ENCODE results near the gene MFAP3L. TPM values are rescaled to one million over a fixed set of nuclear protein-coding genes. Genes with fewer than 3 reads are reported as not detected.

Gene MFAP3L
- polyA plus RNA-seq, 3 donors: 0.01 to 0.18 TPM; not detected in 1

DNA sequence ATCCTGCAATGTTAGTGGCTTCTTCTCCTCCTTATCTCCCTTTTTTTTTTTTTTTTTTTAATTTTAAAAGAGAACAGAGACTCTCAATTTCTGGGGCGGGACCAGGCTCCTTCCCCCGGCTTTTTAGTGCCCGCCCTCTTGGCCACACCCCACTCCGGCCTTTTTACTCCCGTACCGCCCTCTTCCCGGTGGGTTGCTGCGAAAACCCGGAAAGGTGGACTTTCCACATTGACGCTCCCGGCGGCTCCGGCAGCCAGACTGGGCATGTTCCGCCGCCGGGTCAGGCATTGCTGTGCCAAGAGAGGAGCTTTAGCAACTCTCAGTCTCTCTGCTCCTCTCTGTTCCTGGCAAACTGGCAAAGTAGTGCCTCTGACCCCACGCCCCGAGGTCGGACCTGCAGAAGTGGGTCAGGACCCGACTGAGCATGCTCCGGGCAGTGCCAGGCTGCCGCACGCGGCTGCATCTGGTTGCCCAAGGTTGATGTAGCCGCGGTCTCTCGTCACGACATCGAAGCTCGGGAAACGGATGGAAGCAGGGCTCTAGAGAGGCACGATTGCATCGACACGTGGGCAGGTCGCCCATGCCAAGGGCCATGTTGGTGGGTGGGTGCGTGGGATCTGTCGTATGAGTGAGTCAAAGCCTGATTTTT is 1.1 kb upstream of the MFAP3L start:
- Histone ChIP-seq H3K27ac (ENCODE audit: low read depth in 1 of 2, low read length in 2 of 2) (no peak overlapping the region), H3K4me2 (replicated peaks; ENCODE audit: extremely low read depth, low read length, poor library complexity, severe bottlenecking) (peak overlapping the region; percentile 97), H3K9ac (ENCODE audit: insufficient read depth, low read length, poor library complexity, severe bottlenecking) (peak overlapping the region; percentile 66), H3K27me3 (ENCODE audit: control insufficient read depth in 2 of 2, insufficient read depth in 2 of 2, low read length in 2 of 2) (peaks cover 58 to 71% of the 10 kb centered on the region in 2 donors), H3K79me2 (ENCODE audit: insufficient read depth, low read length) (no peaks in the 10 kb centered on the region), H2AFZ (ENCODE audit: insufficient read depth, low read depth, low read length, poor library complexity, severe bottlenecking) (peak overlapping the region; percentile 93), H3K9me3 (replicated peaks in 1 of 2; ENCODE audit: control insufficient read depth in 1 of 2, insufficient read depth in 1 of 2, low read length in 2 of 2) (peaks cover 10 to 26% of the 10 kb centered on the region in 2 donors), H3K36me3 (replicated peaks in 1 of 2; ENCODE audit: control insufficient read depth in 1 of 2, insufficient read depth in 2 of 2, low read length in 2 of 2) (no peaks in the 10 kb centered on the region), H4K20me1 (ENCODE audit: insufficient read depth, low read length) (no peaks in the 10 kb centered on the region), H3K4me3 (replicated peaks in 1 of 3; ENCODE audit: low read depth in 2 of 3, low read length in 3 of 3) (peak overlapping the region; percentile 80 to 95 (median 86)), H3K4me1 (ENCODE audit: control insufficient read depth in 1 of 2, insufficient read depth in 2 of 2, low read length in 2 of 2) (peaks cover 13 to 20% of the 10 kb centered on the region in 2 donors)
- peaks cover 9 to 12% of the 10 kb centered on the region in 2 donors for H3K36me3 Mint-ChIP-seq
- TF ChIP-seq, protein P1, sequence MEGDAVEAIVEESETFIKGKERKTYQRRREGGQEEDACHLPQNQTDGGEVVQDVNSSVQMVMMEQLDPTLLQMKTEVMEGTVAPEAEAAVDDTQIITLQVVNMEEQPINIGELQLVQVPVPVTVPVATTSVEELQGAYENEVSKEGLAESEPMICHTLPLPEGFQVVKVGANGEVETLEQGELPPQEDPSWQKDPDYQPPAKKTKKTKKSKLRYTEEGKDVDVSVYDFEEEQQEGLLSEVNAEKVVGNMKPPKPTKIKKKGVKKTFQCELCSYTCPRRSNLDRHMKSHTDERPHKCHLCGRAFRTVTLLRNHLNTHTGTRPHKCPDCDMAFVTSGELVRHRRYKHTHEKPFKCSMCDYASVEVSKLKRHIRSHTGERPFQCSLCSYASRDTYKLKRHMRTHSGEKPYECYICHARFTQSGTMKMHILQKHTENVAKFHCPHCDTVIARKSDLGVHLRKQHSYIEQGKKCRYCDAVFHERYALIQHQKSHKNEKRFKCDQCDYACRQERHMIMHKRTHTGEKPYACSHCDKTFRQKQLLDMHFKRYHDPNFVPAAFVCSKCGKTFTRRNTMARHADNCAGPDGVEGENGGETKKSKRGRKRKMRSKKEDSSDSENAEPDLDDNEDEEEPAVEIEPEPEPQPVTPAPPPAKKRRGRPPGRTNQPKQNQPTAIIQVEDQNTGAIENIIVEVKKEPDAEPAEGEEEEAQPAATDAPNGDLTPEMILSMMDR (IDR thresholded peaks at IDR 0.05): no peak
- peak; percentile 81 to 87 (median 84) for DNase-seq
- H3K9me3 Mint-ChIP-seq: peaks cover 9 to 29% (median 21%) of the 10 kb centered on the region in 7 donors
- 0% methylated on average over 26 of the region's 37 CpGs for WGBS (ENCODE audit: insufficient coverage)
- H3K27ac Mint-ChIP-seq: peak overlapping the region in 3 of 7 donors; percentile 46 to 79 (median 51)
- peaks cover 13% of the 10 kb centered on the region for H3K4me1 Mint-ChIP-seq
- peak overlapping the region; percentile 88 to 93 for H3K4me3 Mint-ChIP-seq
- H3K27me3 Mint-ChIP-seq (ENCODE audit: low read depth in 3 of 3): peaks cover 62 to 74% (median 65%) of the 10 kb centered on the region in 3 donors
- intact Hi-C loops (cut with micrococcal nuclease): loop anchor here (5.0 to 10.0 kb wide), 4 partner anchors 270 to 1023 kb away; partner anchors contain the start of genes CLCN3 (in 1 of the 2), HPF1 (in 1 of the 2) and NEK1 (in 1 of the 2)

GRCh38 chr4:170025523-170026252 is 507 bp downstream of the MFAP3L start:
- Mint-ChIP-seq H3K27me3 (ENCODE audit: low read depth in 3 of 3) (peaks cover 61 to 78% (median 62%) of the 10 kb centered on the region in 3 donors), H3K4me1 (peaks cover 11% of the 10 kb centered on the region), H3K36me3 (peaks cover 9 to 12% of the 10 kb centered on the region in 2 donors), H3K4me3 (peak overlapping the region; percentile 80 to 87), H3K27ac (peak overlapping the region in 1 of 7 donors; percentile 43), H3K9me3 (peaks cover 9 to 29% (median 21%) of the 10 kb centered on the region in 7 donors)
- Histone ChIP-seq H3K9me3 (replicated peaks in 1 of 2; ENCODE audit: control insufficient read depth in 1 of 2, insufficient read depth in 1 of 2, low read length in 2 of 2) (peaks cover 10 to 26% of the 10 kb centered on the region in 2 donors), H3K9ac (ENCODE audit: insufficient read depth, low read length, poor library complexity, severe bottlenecking) (peak overlapping the region; percentile 66), H2AFZ (ENCODE audit: insufficient read depth, low read depth, low read length, poor library complexity, severe bottlenecking) (peak overlapping the region; percentile 78), H3K4me3 (replicated peaks in 1 of 3; ENCODE audit: low read depth in 2 of 3, low read length in 3 of 3) (peak overlapping the region; percentile 21 to 95 (median 23)), H3K36me3 (replicated peaks in 1 of 2; ENCODE audit: control insufficient read depth in 1 of 2, insufficient read depth in 2 of 2, low read length in 2 of 2) (no peaks in the 10 kb centered on the region), H3K4me2 (replicated peaks; ENCODE audit: extremely low read depth, low read length, poor library complexity, severe bottlenecking) (peak overlapping the region; percentile 97), H3K79me2 (ENCODE audit: insufficient read depth, low read length) (no peaks in the 10 kb centered on the region), H3K27me3 (ENCODE audit: control insufficient read depth in 2 of 2, insufficient read depth in 2 of 2, low read length in 2 of 2) (peaks cover 60 to 79% of the 10 kb centered on the region in 2 donors), H4K20me1 (ENCODE audit: insufficient read depth, low read length) (no peaks in the 10 kb centered on the region), H3K4me1 (ENCODE audit: control insufficient read depth in 1 of 2, insufficient read depth in 2 of 2, low read length in 2 of 2) (peaks cover 13 to 20% of the 10 kb centered on the region in 2 donors), H3K27ac (ENCODE audit: low read depth in 1 of 2, low read length in 2 of 2) (no peak overlapping the region)
- TF ChIP-seq, protein P1 (IDR thresholded peaks at IDR 0.05): no peak
- DNase-seq: peak in 1 of 3 donors; percentile 10
- intact Hi-C loops (cut with micrococcal nuclease): loop anchor here (5.0 to 10.0 kb wide), 4 partner anchors 268 to 1021 kb away; partner anchors contain the start of genes CLCN3 (in 1 of the 2), HPF1 (in 1 of the 2) and NEK1 (in 1 of the 2)
- WGBS (ENCODE audit: insufficient coverage): 3% methylated on average over 74 of the region's 74 CpGs
